ENCODE results near the gene MARS1. TPM values are rescaled to one million over a fixed set of nuclear protein-coding genes. Genes with fewer than 3 reads are reported as not detected.

Gene MARS1
- total and polyA plus RNA-seq, 2 experiments from 2014 or later: 266 to 351 TPM

- Histone ChIP-seq H3K4me2 (no peak overlapping the region), H3K27me3 (ENCODE audit: insufficient read depth) (no peaks in the 10 kb centered on the region), H3K36me3 (ENCODE audit: insufficient read depth) (peaks cover 77% of the 10 kb centered on the region), H3F3A (replicated peaks; ENCODE audit: low read depth) (peaks cover 75% of the 10 kb centered on the region), H4K20me1 (replicated peaks; ENCODE audit: insufficient read depth) (peaks cover 54% of the 10 kb centered on the region), H3K27ac (ENCODE audit: low read depth) (no peak overlapping the region), H3K4me3 (no peak overlapping the region), H3K4me1 (ENCODE audit: insufficient read depth) (peaks cover 17% of the 10 kb centered on the region), H3K79me2 (replicated peaks; ENCODE audit: insufficient read depth) (peaks cover 35% of the 10 kb centered on the region), H2AFZ (no peak overlapping the region), H3K9me2 (ENCODE audit: insufficient read depth) (no peaks in the 10 kb centered on the region)
- ATAC-seq (no peak), DNase-seq (ENCODE audit: low spot score) (no peak)
- H3K9me3 Mint-ChIP-seq: no peaks in the 10 kb centered on the region
- H3K27me3 Mint-ChIP-seq (ENCODE audit: insufficient read depth, low read depth, poor library complexity): peaks cover 16% of the 10 kb centered on the region
- peaks cover 20% of the 10 kb centered on the region for H3K4me1 Mint-ChIP-seq
- H3K36me3 Mint-ChIP-seq (ENCODE audit: low read depth): peaks cover 93% of the 10 kb centered on the region
- H3K4me3 Mint-ChIP-seq: no peak overlapping the region
- no peak for TF ChIP-seq ETS1 (IDR thresholded peaks at IDR 0.05)
- TF ChIP-seq JUNB (IDR thresholded peaks at IDR 0.05; ENCODE audit: unreplicated experiment): no peak
- no peak for TF ChIP-seq EZH2phosphoT487 (IDR thresholded peaks at IDR 0.05; ENCODE audit: unreplicated experiment)
- TF ChIP-seq POLR2AphosphoS5 (IDR thresholded peaks at IDR 0.05; ENCODE audit: low read depth): no peak
- no peak for TF ChIP-seq STAT1 (IDR thresholded peaks at IDR 0.05; ENCODE audit: unreplicated experiment)
- TF ChIP-seq ZNF114 (CRISPR knock-in tag; IDR thresholded peaks at IDR 0.05): no peak
- H3K27ac Mint-ChIP-seq: no peak overlapping the region
Measured at GRCh38 chr12:57514720-57515407, 27.0 kb downstream of the MARS1 start.

- no peak overlapping the region for H3K4me3 ChIP-seq
- no peak overlapping the region for H3K4me2 ChIP-seq
- Mint-ChIP-seq H3K27ac (no peak overlapping the region), H3K4me1 (peaks cover 20% of the 10 kb centered on the region), H3K4me3 (no peak overlapping the region), H3K9me3 (no peaks in the 10 kb centered on the region), H3K36me3 (ENCODE audit: low read depth) (peaks cover 90% of the 10 kb centered on the region), H3K27me3 (ENCODE audit: insufficient read depth, low read depth, poor library complexity) (peaks cover 22% of the 10 kb centered on the region)
- ATAC-seq (no peak), DNase-seq (ENCODE audit: low spot score) (no peak)
- no peaks in the 10 kb centered on the region for H3K27me3 ChIP-seq (ENCODE audit: insufficient read depth)
- peaks cover 29% of the 10 kb centered on the region for H3K79me2 ChIP-seq (replicated peaks; ENCODE audit: insufficient read depth)
- H4K20me1 ChIP-seq (replicated peaks; ENCODE audit: insufficient read depth): peaks cover 51% of the 10 kb centered on the region
- H3K4me1 ChIP-seq (ENCODE audit: insufficient read depth): peaks cover 17% of the 10 kb centered on the region
- H3K9me2 ChIP-seq (ENCODE audit: insufficient read depth): no peaks in the 10 kb centered on the region
- peaks cover 78% of the 10 kb centered on the region for H3F3A ChIP-seq (replicated peaks; ENCODE audit: low read depth)
- H2AFZ ChIP-seq: no peak overlapping the region
- H3K36me3 ChIP-seq (ENCODE audit: insufficient read depth): peaks cover 71% of the 10 kb centered on the region
- H3K27ac ChIP-seq (ENCODE audit: low read depth): no peak overlapping the region; the same call in 1 of the 2 replicates
- no peak for TF ChIP-seq POLR2AphosphoS5 (IDR thresholded peaks at IDR 0.05; ENCODE audit: low read depth)
- no peak for TF ChIP-seq STAT1 (IDR thresholded peaks at IDR 0.05; ENCODE audit: unreplicated experiment)
- TF ChIP-seq ZNF114 (CRISPR knock-in tag; IDR thresholded peaks at IDR 0.05): no peak
- TF ChIP-seq ZNF331 (CRISPR knock-in tag; IDR thresholded peaks at IDR 0.05; ENCODE audit: low read depth): no peak
- no peak for TF ChIP-seq CREB1 (CRISPR knock-in tag; IDR thresholded peaks at IDR 0.05; ENCODE audit: low read depth)
- no peak for TF ChIP-seq CTCF (conservative IDR thresholded peaks at IDR 0.05; ENCODE audit: low read depth in 2 of 2)
- no peak for TF ChIP-seq ETS1 (IDR thresholded peaks at IDR 0.05)
- no peak for TF ChIP-seq NANOG (IDR thresholded peaks at IDR 0.05; ENCODE audit: borderline replicate concordance)
- TF ChIP-seq JUNB (IDR thresholded peaks at IDR 0.05; ENCODE audit: unreplicated experiment): no peak
- no peak for TF ChIP-seq EZH2phosphoT487 (IDR thresholded peaks at IDR 0.05; ENCODE audit: unreplicated experiment)
- no peak for TF ChIP-seq REST (IDR thresholded peaks at IDR 0.05; ENCODE audit: unreplicated experiment)
- TF ChIP-seq EZH2 (IDR thresholded peaks at IDR 0.05; ENCODE audit: low read depth, unreplicated experiment): no peak
Measured at GRCh38 chr12:57515408-57515933, 27.6 kb downstream of the MARS1 start.

Measured in GM23338 (cell line).